Upper lobe of left lung (tissue), 6 donors: ENCODE results near the gene DPP6. TPM values are rescaled to one million over a fixed set of nuclear protein-coding genes. Genes with fewer than 3 reads are reported as not detected.
A peak's percentile ranks its signal among the peaks of the same experiment; 100 is the strongest.
"Not testable (repeated sequence)": the region's sequence is repeated elsewhere in the genome, so short reads cannot be mapped to it uniquely, and the experiment has no call there.

Source experiments
- ATAC-seq, 2 donors: fragments of 200-7000 bp; cut with Tn5 transposase; one replicate each; pipeline ENCODE4 v1.9.1; 2022; ENCODE audit warnings: mild to moderate bottlenecking in 2 of 2, moderate library complexity in 2 of 2; ENCODE audit not compliant: low FRiP score in 2 of 2
- DNase-seq, 2 donors: peaks; one replicate each; pipeline ENCODE4 v3.0.0-alpha.2; 2019 to 2020
- H3K27ac ChIP-seq, 4 donors: fragments of 200-600 bp; sonication (generic); one replicate each; pipeline ENCODE4 v1.5.1; 2016 to 2019
- H3K27me3 ChIP-seq, 4 donors: fragments of 200-600 bp; sonication (generic); one replicate each; pipeline ENCODE4 v1.5.1; 2017 to 2019
- H3K36me3 ChIP-seq, 4 donors: fragments of 200-600 bp; sonication (generic); one replicate each; pipeline ENCODE4 v1.5.1; 2016 to 2019
- H3K4me1 ChIP-seq, 4 donors: fragments of 200-600 bp; sonication (generic); one replicate each; pipeline ENCODE4 v1.5.1; 2018 to 2019
- H3K4me3 ChIP-seq, 4 donors: fragments of 200-600 bp; sonication (generic); one replicate each; pipeline ENCODE4 v1.5.1; 2017 to 2019; ENCODE audit warnings: mild to moderate bottlenecking in 2 of 4, moderate library complexity in 1 of 4
- H3K9me3 ChIP-seq, 4 donors: fragments of 200-600 bp; sonication (generic); one replicate each; pipeline ENCODE4 v1.5.1; 2018 to 2019
- EP300 ChIP-seq, 4 donors: sonication (generic); formaldehyde crosslinking; IDR thresholded peaks; one replicate each; pipeline ENCODE4 v1.5.1; 2017; ENCODE audit warnings: antibody characterized with exemption in 4 of 4, control low read depth in 2 of 4
- POLR2A ChIP-seq, 4 donors: fragments of 450-650 bp; IDR thresholded peaks; one replicate each; pipeline ENCODE4 v1.5.1; 2016 to 2017; ENCODE audit warnings: antibody characterized with exemption in 4 of 4, mild to moderate bottlenecking in 2 of 4
- POLR2AphosphoS5 ChIP-seq, 2 donors: sonication (generic); formaldehyde crosslinking; IDR thresholded peaks; one replicate each; pipeline ENCODE4 v1.5.1; 2017; ENCODE audit warnings: antibody characterized with exemption in 2 of 2
- WGBS, 2 donors: methylation state at CpG; one replicate each; pipeline ENCODE4 v1.1.5; 2017 to 2018; 5-methylcytosine and 5-hydroxymethylcytosine counted together
- total RNA-seq, 6 donors: library from RNA; depleted of rRNA in 4 of 6; stranded (reverse); fragments of >200 nt in 4 of 6; gene quantifications; one replicate each; pipeline versions ENCODE4 v1.1.0 to v1.2.1, GENCODE V29; 2016 to 2021
- TF ChIP-seq, protein P1 (sequence below), 6 experiments: fragments of 450-650 bp in 4 of 6; fragments of 200-600 bp in 2 of 6; sonication (generic) in 2 of 6; IDR thresholded peaks; one replicate each; pipeline ENCODE4 v1.5.1; 2016 to 2019; ENCODE audit warnings: antibody characterized with exemption in 6 of 6
- donor health status: DM: no; HTN: no; CAD: no; lungs with moderate emphysema.
- donor health status: DM: no; HTN: yes; CAD: no; lungs with severe emphysema.

DPP6 gene
- total RNA-seq, 6 donors from 2014 or later: 0.49 to 3.1 (median 0.86) TPM; not detected in 2

DNA sequence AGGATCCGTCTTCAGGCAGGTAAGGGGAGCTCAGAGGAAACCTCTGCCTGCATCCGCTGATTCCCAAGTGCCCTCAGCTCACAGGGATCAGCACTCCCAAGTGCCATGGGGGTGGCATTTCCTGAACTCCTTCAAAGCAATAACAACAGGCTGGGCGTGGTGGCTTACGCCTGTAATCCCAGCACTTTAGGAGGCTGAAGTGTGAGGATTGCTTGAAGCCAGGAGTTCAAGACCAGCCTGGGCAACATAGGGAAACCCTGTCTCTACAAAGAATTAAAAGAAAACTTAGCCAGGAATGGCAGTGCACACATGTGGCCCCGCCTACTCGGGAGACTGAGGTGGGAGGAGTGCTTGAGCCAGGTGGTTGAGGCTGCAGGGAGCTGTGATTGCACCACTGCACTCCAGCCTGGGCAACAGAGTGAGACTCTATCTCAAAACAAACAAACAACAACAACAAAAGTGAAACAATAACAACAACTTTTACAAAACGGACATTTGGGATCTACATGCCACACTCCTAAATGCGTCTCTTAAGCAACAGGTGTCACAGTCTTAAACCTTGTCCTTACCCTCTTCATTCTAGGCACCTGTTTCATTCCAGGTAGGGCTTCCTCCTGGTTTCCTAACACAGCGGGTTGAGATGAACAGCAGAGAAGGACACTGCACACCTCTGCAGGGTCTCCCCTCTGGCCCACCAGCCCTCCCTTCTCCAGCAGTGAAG, 877.0 kb downstream of the DPP6 start:
- TF ChIP-seq POLR2AphosphoS5 (IDR thresholded peaks at IDR 0.05): peak; percentile 10 to 62
- TF ChIP-seq POLR2A (IDR thresholded peaks at IDR 0.05): no peak
- H3K4me1 ChIP-seq: peaks cover 6 to 20% (median 14%) of the 10 kb centered on the region in 4 donors
- H3K27me3 ChIP-seq: no peaks in the 10 kb centered on the region
- ATAC-seq: peak; percentile 16 to 67
- peak overlapping the region; percentile 54 to 65 (median 60) for H3K4me3 ChIP-seq
- peak overlapping the region; percentile 87 to 94 (median 92) for H3K27ac ChIP-seq
- no peaks in the 10 kb centered on the region for H3K36me3 ChIP-seq
- WGBS, 2 donors: 53 to 69% methylated on average over 6 to 9 of the region's 9 CpGs
- DNase-seq: peak in 1 of 2 donors; percentile 69
- H3K9me3 ChIP-seq: peaks cover 0 to 4% (median 4%) of the 10 kb centered on the region in 4 donors

DNA sequence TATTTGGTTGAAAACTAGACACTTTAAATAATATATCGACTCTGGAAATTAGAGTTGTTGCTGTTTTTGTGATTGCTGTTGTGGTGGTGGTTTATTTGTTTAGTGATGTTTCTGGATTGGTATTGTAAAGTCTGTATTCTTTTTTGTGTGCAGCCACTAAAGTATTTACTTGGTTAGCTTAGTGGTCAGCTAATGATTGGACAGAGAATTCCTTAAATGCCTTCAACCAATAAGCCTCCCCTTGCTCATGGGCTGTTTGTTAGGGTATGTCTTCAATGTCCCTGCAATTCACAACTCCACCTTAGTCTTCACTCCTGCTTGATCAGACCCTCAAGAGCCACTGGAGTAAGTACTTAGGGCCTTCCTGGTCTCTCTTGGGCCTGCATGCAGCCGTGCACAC, 879.7 kb downstream of the DPP6 start:
- Histone ChIP-seq H3K4me3 (no peak overlapping the region), H3K4me1 (peaks cover 6 to 20% (median 14%) of the 10 kb centered on the region in 4 donors), H3K36me3 (no peaks in the 10 kb centered on the region), H3K27ac (no peak overlapping the region), H3K27me3 (no peaks in the 10 kb centered on the region), H3K9me3 (peaks cover 0 to 10% (median 9%) of the 10 kb centered on the region in 4 donors)
- WGBS, 2 donors: 84 to 90% methylated on average over 2 of the region's 2 CpGs
- ATAC-seq (no peak), DNase-seq (no peak)
- TF ChIP-seq EP300 (IDR thresholded peaks at IDR 0.05) (no peak), POLR2AphosphoS5 (IDR thresholded peaks at IDR 0.05) (no peak), POLR2A (IDR thresholded peaks at IDR 0.05) (no peak)
- TF ChIP-seq, protein P1, sequence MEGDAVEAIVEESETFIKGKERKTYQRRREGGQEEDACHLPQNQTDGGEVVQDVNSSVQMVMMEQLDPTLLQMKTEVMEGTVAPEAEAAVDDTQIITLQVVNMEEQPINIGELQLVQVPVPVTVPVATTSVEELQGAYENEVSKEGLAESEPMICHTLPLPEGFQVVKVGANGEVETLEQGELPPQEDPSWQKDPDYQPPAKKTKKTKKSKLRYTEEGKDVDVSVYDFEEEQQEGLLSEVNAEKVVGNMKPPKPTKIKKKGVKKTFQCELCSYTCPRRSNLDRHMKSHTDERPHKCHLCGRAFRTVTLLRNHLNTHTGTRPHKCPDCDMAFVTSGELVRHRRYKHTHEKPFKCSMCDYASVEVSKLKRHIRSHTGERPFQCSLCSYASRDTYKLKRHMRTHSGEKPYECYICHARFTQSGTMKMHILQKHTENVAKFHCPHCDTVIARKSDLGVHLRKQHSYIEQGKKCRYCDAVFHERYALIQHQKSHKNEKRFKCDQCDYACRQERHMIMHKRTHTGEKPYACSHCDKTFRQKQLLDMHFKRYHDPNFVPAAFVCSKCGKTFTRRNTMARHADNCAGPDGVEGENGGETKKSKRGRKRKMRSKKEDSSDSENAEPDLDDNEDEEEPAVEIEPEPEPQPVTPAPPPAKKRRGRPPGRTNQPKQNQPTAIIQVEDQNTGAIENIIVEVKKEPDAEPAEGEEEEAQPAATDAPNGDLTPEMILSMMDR (IDR thresholded peaks at IDR 0.05): no peak

DNA sequence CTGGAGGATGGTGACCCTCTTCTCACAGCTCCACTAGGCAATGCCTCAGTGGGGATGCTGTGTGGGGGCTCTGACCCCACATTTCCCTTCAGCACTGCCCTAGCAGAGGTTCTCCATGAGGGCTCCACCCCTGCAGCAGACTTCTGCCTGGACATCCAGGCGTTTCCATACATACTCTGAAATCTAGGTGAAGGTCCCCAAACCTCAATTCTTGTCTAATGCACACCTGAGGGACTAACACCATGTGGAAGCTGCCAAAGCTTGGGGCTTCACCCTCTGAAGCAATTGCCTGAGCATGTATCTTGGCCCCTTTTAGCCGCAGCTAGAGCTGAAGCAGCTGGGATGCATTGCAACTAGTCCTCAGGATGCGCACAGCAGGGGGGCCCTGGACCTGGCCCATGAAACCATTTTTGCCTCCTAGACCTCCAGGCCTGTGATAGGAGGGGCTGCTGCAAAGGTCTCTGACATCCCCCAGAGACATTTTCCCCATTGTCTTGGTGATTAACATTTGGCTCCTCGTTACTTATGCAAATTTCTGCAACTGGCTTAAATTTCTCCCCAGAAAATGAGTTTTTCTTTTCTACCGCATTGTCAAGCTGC, 882.3 kb downstream of the DPP6 start:
- H3K9me3 ChIP-seq: peaks cover 0 to 10% (median 9%) of the 10 kb centered on the region in 4 donors
- not testable (repeated sequence) for H3K27ac ChIP-seq, H3K4me3 ChIP-seq, H3K27me3 ChIP-seq, ATAC-seq, DNase-seq, H3K36me3 ChIP-seq
- 90 to 100% methylated on average over 3 to 5 of the region's 5 CpGs for WGBS, 2 donors
- H3K4me1 ChIP-seq: peaks cover 0 to 13% (median 6%) of the 10 kb centered on the region in 4 donors

DNA sequence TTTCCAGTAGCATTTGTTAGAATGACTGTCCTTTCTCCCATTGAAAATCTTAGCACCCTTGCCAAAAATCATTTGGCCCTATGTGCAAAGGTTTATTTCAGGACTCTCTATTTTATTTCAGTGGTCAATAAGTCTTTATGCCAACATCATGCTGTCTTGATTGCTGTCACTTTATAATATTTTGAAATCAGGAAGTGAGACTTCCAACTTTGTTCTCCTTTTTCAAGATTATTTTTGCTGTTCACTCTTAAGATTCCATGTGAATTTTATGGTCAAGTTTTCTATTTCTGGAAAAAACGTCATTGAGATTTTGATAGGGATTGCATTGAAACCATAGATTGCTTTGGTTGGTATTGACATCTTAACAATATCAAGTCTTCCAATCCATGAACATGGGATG, 885.6 kb downstream of the DPP6 start:
- Histone ChIP-seq H3K4me1 (no peaks in the 10 kb centered on the region), H3K27me3 (no peaks in the 10 kb centered on the region), H3K9me3 (peaks cover 0 to 10% (median 9%) of the 10 kb centered on the region in 4 donors), H3K27ac (no peak overlapping the region), H3K4me3 (no peak overlapping the region), H3K36me3 (no peaks in the 10 kb centered on the region)
- DNase-seq (no peak), ATAC-seq (no peak)
- 74 to 79% methylated on average over 1 of the region's 1 CpG for WGBS, 2 donors
- TF ChIP-seq POLR2AphosphoS5 (IDR thresholded peaks at IDR 0.05) (no peak), EP300 (IDR thresholded peaks at IDR 0.05) (no peak)

DNA sequence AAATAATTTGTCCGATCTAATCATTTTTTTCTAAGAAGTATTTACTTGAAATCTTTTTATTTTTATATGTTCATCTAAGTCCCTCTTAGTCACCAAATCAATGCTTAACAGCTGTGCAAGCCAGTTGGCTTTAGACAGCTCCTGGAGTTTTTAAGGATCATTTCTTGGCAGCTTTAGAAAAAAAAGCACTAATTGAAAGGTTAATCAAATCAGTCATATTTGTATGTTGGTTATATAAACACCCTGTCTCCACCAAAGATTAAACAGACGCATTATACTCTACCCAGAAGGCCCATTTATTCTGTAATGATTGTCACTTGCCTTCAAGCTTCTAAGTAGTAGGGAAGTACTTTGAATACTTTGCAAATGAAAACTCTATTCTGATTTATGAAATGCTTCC, 890.5 kb downstream of the DPP6 start:
- no peaks in the 10 kb centered on the region for H3K4me1 ChIP-seq
- H3K4me3 ChIP-seq: no peak overlapping the region
- no peaks in the 10 kb centered on the region for H3K27me3 ChIP-seq
- 69 to 82% methylated on average over 2 of the region's 2 CpGs for WGBS, 2 donors
- peaks cover 2 to 40% (median 21%) of the 10 kb centered on the region in 4 donors for H3K36me3 ChIP-seq
- no peak for TF ChIP-seq POLR2AphosphoS5 (IDR thresholded peaks at IDR 0.05)
- TF ChIP-seq POLR2A (IDR thresholded peaks at IDR 0.05): no peak
- TF ChIP-seq EP300 (IDR thresholded peaks at IDR 0.05): no peak
- TF ChIP-seq, protein P1 (IDR thresholded peaks at IDR 0.05): no peak
- no peak overlapping the region for H3K27ac ChIP-seq
- DNase-seq: no peak
- H3K9me3 ChIP-seq: no peaks in the 10 kb centered on the region
- no peak for ATAC-seq
